PC-3 (cell line): Measurements from ENCODE around the gene CDHR1.

Experiments
- CTCF ChIP-seq: fragments of 300-600 bp; sonication (generic); conservative IDR thresholded peaks from 2 replicates; pipeline ENCODE4 v1.5.1; 2017; ENCODE audit warnings: antibody characterized with exemption, low read depth, mild to moderate bottlenecking, low read length
- EZH2 ChIP-seq: fragments of 300-600 bp; sonication (generic); IDR thresholded peaks from one replicate; pipeline ENCODE4 v1.6.1; 2017; ENCODE audit warnings: antibody characterized with exemption, mild to moderate bottlenecking, low read length; ENCODE audit not compliant: unreplicated experiment
- EZH2phosphoT487 ChIP-seq: fragments of 300-600 bp; sonication (generic); IDR thresholded peaks from 2 replicates; pipeline ENCODE4 v1.6.1; 2018; ENCODE audit warnings: mild to moderate bottlenecking, antibody characterized with exemption, low read length, borderline replicate concordance

DNA sequence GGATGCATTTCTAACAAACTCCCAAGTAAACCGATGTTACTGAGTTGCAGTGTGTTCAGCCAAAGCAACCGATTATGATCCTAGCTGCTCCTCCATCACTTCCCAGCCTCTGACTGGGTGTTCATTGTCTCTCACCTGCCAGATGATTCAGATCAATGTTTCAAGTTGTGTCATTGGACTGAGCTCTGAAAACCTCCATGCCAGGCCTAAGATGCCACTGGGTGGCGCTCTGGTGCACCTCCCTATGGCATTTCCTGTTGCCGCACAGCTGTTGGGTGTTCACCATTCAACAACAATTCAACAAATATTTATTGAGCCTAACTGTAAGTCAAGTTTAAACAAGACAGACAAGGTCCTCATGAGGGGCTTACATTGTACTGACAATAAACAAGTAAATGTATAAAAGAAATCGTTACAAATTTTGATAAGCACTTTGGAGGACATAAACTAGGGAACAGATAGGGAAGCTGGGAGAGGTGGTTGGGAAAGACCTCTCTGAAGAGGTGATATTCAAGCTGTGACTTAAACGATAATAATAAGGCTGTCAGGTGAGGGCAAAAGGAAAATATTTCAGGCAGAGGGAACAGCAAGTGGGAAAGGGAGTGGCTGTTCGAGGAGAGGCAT lies 73.3 kb downstream of the CDHR1 start:
- TF ChIP-seq EZH2 (no peak), CTCF (peak; percentile 74), EZH2phosphoT487 (no peak)
